Jurkat, Clone E6-1 (cell line): ENCODE data around the gene CRB3.
A peak's percentile ranks its signal among the peaks of the same experiment; 100 is the strongest.

Source experiments
- DNase-seq: peaks from one replicate; pipeline ENCODE4 v3.0.0-alpha.2; 2011; ENCODE audit warnings: low read depth, low spot score
- H3K4me3 ChIP-seq: 2 replicates; pipeline ENCODE4 v1.5.1; 2011; ENCODE audit warnings: mild to moderate bottlenecking, low read length, control low read depth, moderate library complexity

Gene CRB3

GRCh38 chr19:6429419-6430221 is 34.5 kb upstream of the CRB3 start:
- DNase-seq: no peak
- H3K4me3 ChIP-seq: no peak overlapping the region

GRCh38 chr19:6431891-6432290 is 32.2 kb upstream of the CRB3 start:
- no peak overlapping the region for H3K4me3 ChIP-seq
- DNase-seq: no peak

- DNase-seq: no peak
- H3K4me3 ChIP-seq: no peak overlapping the region
Measured at GRCh38 chr19:6433165-6433564, 30.9 kb upstream of the CRB3 start.

GRCh38 chr19:6433663-6434062 is 30.4 kb upstream of the CRB3 start, which contains the start of gene SLC25A41:
Gene SLC25A41 (minus strand): TSS chr19:6433763. CDS start chr19:6433693, 70 bp downstream.
- H3K4me3 ChIP-seq: no peak within 1 kb of the TSS
- no peak for DNase-seq

- DNase-seq: no peak
- H3K4me3 ChIP-seq: no peak overlapping the region
Measured at GRCh38 chr19:6439743-6440142, 24.3 kb upstream of the CRB3 start.

- no peak overlapping the region for H3K4me3 ChIP-seq
- DNase-seq: no peak
Measured at GRCh38 chr19:6440905-6441304, 23.2 kb upstream of the CRB3 start.

- H3K4me3 ChIP-seq: no peak overlapping the region
- DNase-seq: no peak
Measured at GRCh38 chr19:6442087-6442688, 21.9 kb upstream of the CRB3 start.

- DNase-seq: no peak
- no peak overlapping the region for H3K4me3 ChIP-seq
Measured at GRCh38 chr19:6443986-6444385, 20.1 kb upstream of the CRB3 start.

GRCh38 chr19:6446452-6446851 is 17.6 kb upstream of the CRB3 start:
- no peak for DNase-seq
- no peak overlapping the region for H3K4me3 ChIP-seq

GRCh38 chr19:6448045-6448444 is 16.0 kb upstream of the CRB3 start:
- no peak for DNase-seq
- H3K4me3 ChIP-seq: no peak overlapping the region

GRCh38 chr19:6450166-6450565 is 13.9 kb upstream of the CRB3 start:
- DNase-seq: no peak
- no peak overlapping the region for H3K4me3 ChIP-seq

- DNase-seq: no peak
- no peak overlapping the region for H3K4me3 ChIP-seq
Measured at GRCh38 chr19:6451583-6452222, 12.4 kb upstream of the CRB3 start.

- no peak overlapping the region for H3K4me3 ChIP-seq
- no peak for DNase-seq
Measured at GRCh38 chr19:6452223-6452614, 11.9 kb upstream of the CRB3 start.

- no peak overlapping the region for H3K4me3 ChIP-seq
- no peak for DNase-seq
Measured at GRCh38 chr19:6452899-6453298, 11.2 kb upstream of the CRB3 start.

- no peak overlapping the region for H3K4me3 ChIP-seq
- DNase-seq: no peak
Measured at GRCh38 chr19:6453951-6454565, 10.0 kb upstream of the CRB3 start.

GRCh38 chr19:6455924-6456323 is 8.1 kb upstream of the CRB3 start:
- DNase-seq: no peak
- H3K4me3 ChIP-seq: no peak overlapping the region

- H3K4me3 ChIP-seq: no peak overlapping the region
- DNase-seq: no peak
Measured at GRCh38 chr19:6457958-6458694, 5.9 kb upstream of the CRB3 start.

- peak overlapping the region; percentile 72 for H3K4me3 ChIP-seq
- DNase-seq: no peak
Measured at GRCh38 chr19:6458695-6459261, 5.3 kb upstream of the CRB3 start.
